Fibroblast of lung (primary cell): ENCODE results near the gene CCDC192. TPM values are rescaled to one million over a fixed set of nuclear protein-coding genes. Genes with fewer than 3 reads are reported as not detected.

Source experiments
- DNase-seq, 2 donors: peaks; one replicate each; pipeline versions ENCODE4 v3.0.0 to v3.0.0-alpha.2; 2010; ENCODE audit warnings: low read depth in 2 of 2
- H2AFZ ChIP-seq: 2 replicates; pipeline ENCODE4 v1.5.1; 2012; ENCODE audit warnings: low read length, control low read depth, inconsistent platforms
- H3K27ac ChIP-seq: 2 replicates; pipeline ENCODE4 v1.5.1; 2011; ENCODE audit warnings: low read length, control low read depth; ENCODE audit not compliant: insufficient read depth
- H3K27me3 ChIP-seq: 2 replicates; pipeline ENCODE4 v1.5.1; 2011; ENCODE audit warnings: mild to moderate bottlenecking, low read length; ENCODE audit not compliant: control insufficient read depth, insufficient read depth
- H3K36me3 ChIP-seq: 2 replicates; pipeline ENCODE4 v1.5.1; 2011; ENCODE audit warnings: low read length; ENCODE audit not compliant: control insufficient read depth, insufficient read depth
- H3K4me1 ChIP-seq: 2 replicates; pipeline ENCODE4 v1.5.1; 2011; ENCODE audit warnings: low read length; ENCODE audit not compliant: control insufficient read depth, insufficient read depth; ENCODE audit errors: extremely low read depth
- H3K4me2 ChIP-seq: 2 replicates; pipeline ENCODE4 v1.5.1; 2011; ENCODE audit warnings: low read length, control low read depth; ENCODE audit not compliant: insufficient read depth; ENCODE audit errors: extremely low read depth
- H3K4me3 ChIP-seq, 4 experiments: fragments of 200-600 bp in 1 of 4; sonication (generic) in 1 of 4; replicated peaks in 1 of 4; 2 replicates each; pipeline ENCODE4 v1.5.1; 2011 to 2016; ENCODE audit warnings: low read length in 4 of 4, low read depth in 3 of 4, mild to moderate bottlenecking in 3 of 4, control low read depth in 2 of 4, inconsistent platforms in 1 of 4, mixed read lengths in 1 of 4; ENCODE audit not compliant: insufficient read depth in 1 of 4; ENCODE audit errors: control extremely low read depth in 1 of 4
- H3K79me2 ChIP-seq: 2 replicates; pipeline ENCODE4 v1.5.1; 2012; ENCODE audit warnings: mild to moderate bottlenecking, low read length, inconsistent platforms; ENCODE audit not compliant: control insufficient read depth, insufficient read depth
- H3K9ac ChIP-seq: 2 replicates; pipeline ENCODE4 v1.5.1; 2011; ENCODE audit warnings: mild to moderate bottlenecking, low read length, control low read depth; ENCODE audit not compliant: insufficient read depth
- H3K9me3 ChIP-seq: 2 replicates; pipeline ENCODE4 v1.5.1; 2012; ENCODE audit warnings: low read depth, low read length; ENCODE audit not compliant: control insufficient read depth, insufficient read depth
- H4K20me1 ChIP-seq: 2 replicates; pipeline ENCODE4 v1.5.1; 2011; ENCODE audit warnings: low read length; ENCODE audit not compliant: control insufficient read depth, insufficient read depth; ENCODE audit errors: extremely low read depth
- CTCF ChIP-seq, 2 donors: IDR thresholded peaks in 1 of 2; conservative IDR thresholded peaks in 1 of 2; 1 replicate in 1 of 2; 2 replicates in 1 of 2; pipeline ENCODE4 v1.5.1; 2011 to 2012; ENCODE audit warnings: low read length in 2 of 2, control low read depth in 1 of 2, inconsistent platforms in 1 of 2, low read depth in 1 of 2, mild to moderate bottlenecking in 1 of 2
- EZH2 ChIP-seq: IDR thresholded peaks from 2 replicates; pipeline ENCODE4 v1.5.1; 2012; ENCODE audit warnings: low read length, control low read depth, mild to moderate bottlenecking; ENCODE audit errors: missing control alignments
- polyA plus RNA-seq, 2 donors: library from polyadenylated mRNA; depleted of rRNA in 1 of 2; stranded (reverse) in 1 of 2; unstranded in 1 of 2; fragments of >200 nt; gene quantifications; 2 replicates each; pipeline ENCODE4 v1.2.1, GENCODE V29; 2011 to 2012; ENCODE audit warnings: missing spikeins in 1 of 2
- total RNA-seq: library from RNA; depleted of rRNA; stranded (reverse); fragments of >200 nt; gene quantifications from 2 replicates; pipeline ENCODE4 v1.2.1, GENCODE V29; 2014

Gene CCDC192
- total and polyA plus RNA-seq, 2 donors (not counting 1 experiment from before 2014, with no cell fraction given), result not detected

DNA sequence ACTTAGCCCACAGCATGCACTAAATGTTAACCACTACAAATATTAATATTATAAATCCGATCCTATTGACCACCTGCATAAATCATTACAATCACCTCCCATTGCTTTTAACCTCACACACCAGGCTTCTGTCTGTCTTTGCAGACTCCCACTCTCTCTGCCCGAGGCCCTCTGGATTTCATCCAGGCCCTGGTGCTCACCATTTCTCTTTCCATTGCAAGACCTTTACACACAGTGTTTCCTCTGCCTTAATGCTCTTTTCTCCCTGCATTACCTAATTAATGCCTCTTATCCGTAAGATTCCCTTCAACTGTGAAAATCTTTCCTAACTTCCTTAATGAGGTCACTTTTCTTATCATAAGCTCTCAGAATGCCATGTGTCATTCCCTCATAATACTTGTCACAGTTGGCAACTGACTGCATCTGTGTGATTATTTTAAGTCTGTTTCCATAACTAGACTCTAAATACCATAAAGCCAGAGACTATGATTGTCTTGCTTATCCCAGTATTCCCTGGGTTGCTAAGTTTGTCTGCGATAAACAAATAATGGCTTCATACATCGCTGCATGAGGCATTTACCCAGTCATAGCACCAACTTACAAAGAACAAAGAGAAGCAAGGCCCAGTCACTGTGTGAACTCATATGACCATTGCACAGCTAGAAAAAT lies 155.1 kb downstream of the CCDC192 start:
- Histone ChIP-seq H3K4me3 (no peak overlapping the region), H3K27ac (no peak overlapping the region), H3K9ac (no peak overlapping the region), H3K4me1 (no peaks in the 10 kb centered on the region), H3K9me3 (no peaks in the 10 kb centered on the region), H2AFZ (no peak overlapping the region), H3K36me3 (no peaks in the 10 kb centered on the region), H3K79me2 (no peaks in the 10 kb centered on the region), H3K27me3 (no peaks in the 10 kb centered on the region), H4K20me1 (no peaks in the 10 kb centered on the region), H3K4me2 (no peak overlapping the region)
- TF ChIP-seq EZH2 (no peak), CTCF (conservative IDR thresholded peaks at IDR 0.05 in 1 of 2, IDR thresholded peaks at IDR 0.05 in 1 of 2; ENCODE audit: low read depth in 1 of 2, low read length in 2 of 2) (no peak)
- peak in 1 of 2 donors; percentile 41 for DNase-seq

GRCh38 chr5:127860291-127860690 lies 157.1 kb downstream of the CCDC192 start:
- Histone ChIP-seq H3K9ac (no peak overlapping the region), H3K27me3 (no peaks in the 10 kb centered on the region), H3K79me2 (no peaks in the 10 kb centered on the region), H3K4me3 (no peak overlapping the region), H3K36me3 (no peaks in the 10 kb centered on the region), H3K4me2 (no peak overlapping the region), H3K9me3 (no peaks in the 10 kb centered on the region), H3K4me1 (no peaks in the 10 kb centered on the region), H2AFZ (no peak overlapping the region), H3K27ac (no peak overlapping the region), H4K20me1 (no peaks in the 10 kb centered on the region)
- TF ChIP-seq EZH2 (no peak), CTCF (conservative IDR thresholded peaks at IDR 0.05 in 1 of 2, IDR thresholded peaks at IDR 0.05 in 1 of 2; ENCODE audit: low read depth in 1 of 2, low read length in 2 of 2) (no peak)
- DNase-seq, result no peak

DNA sequence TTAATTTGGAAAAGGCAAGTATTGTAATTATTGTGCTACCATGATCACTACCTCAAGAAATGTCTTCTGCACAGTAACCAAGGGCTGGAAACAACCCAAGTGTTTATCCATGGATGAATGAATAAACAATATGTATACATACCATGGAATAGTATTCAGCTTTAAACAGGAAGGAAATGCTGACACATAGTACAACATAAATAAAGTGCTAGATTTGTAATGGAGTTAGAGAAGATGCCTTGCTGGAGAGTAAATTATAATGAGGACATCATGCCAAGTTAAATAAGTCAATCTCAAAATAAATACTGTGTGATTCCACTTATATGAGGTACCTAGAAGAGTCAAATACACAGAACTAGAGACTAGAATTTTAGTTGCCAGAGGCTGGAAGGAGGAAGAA lies 160.0 kb downstream of the CCDC192 start:
- H3K36me3 ChIP-seq, result no peaks in the 10 kb centered on the region
- H3K4me3 ChIP-seq, result no peak overlapping the region
- H2AFZ ChIP-seq, result no peak overlapping the region
- TF ChIP-seq EZH2 (no peak), CTCF (conservative IDR thresholded peaks at IDR 0.05 in 1 of 2, IDR thresholded peaks at IDR 0.05 in 1 of 2; ENCODE audit: low read depth in 1 of 2, low read length in 2 of 2) (no peak)
- H4K20me1 ChIP-seq, result no peaks in the 10 kb centered on the region
- peak in 1 of 2 donors; percentile 34 for DNase-seq
- no peaks in the 10 kb centered on the region for H3K4me1 ChIP-seq
- H3K4me2 ChIP-seq, result no peak overlapping the region
- no peak overlapping the region for H3K9ac ChIP-seq
- H3K27ac ChIP-seq, result no peak overlapping the region
- no peaks in the 10 kb centered on the region for H3K79me2 ChIP-seq
- H3K9me3 ChIP-seq, result no peaks in the 10 kb centered on the region
- H3K27me3 ChIP-seq, result no peaks in the 10 kb centered on the region
